CD4-positive, alpha-beta T cell (primary cell): ENCODE results near the gene NGFR. TPM values are rescaled to one million over a fixed set of nuclear protein-coding genes. Genes with fewer than 3 reads are reported as not detected.

Experiments
- ATAC-seq: fragments of 200-7000 bp; cut with Tn5 transposase; one replicate; pipeline ENCODE4 v1.10.0; 2022; ENCODE audit warnings: mild to moderate bottlenecking; ENCODE audit not compliant: poor library complexity
- CTCF ChIA-PET: fragments of 350-600 bp; sonication (Branson Sonifier 250); formaldehyde crosslinking; loops from one replicate; lab custom pipeline; 2021; ENCODE audit warnings: antibody characterized with exemption, inconsistent platforms; lab: Charles Lee
- POLR2A ChIA-PET: fragments of 350-600 bp; sonication (Branson Sonifier 250); formaldehyde crosslinking; loops from one replicate; lab custom pipeline; 2021; ENCODE audit warnings: antibody characterized with exemption, inconsistent platforms; lab: Charles Lee
- DNase-seq, 14 experiments: peaks; one replicate each; pipeline ENCODE4 v3.0.0-alpha.2; 2013 to 2020; ENCODE audit warnings: mixed read lengths in 2 of 14
- H3K27ac ChIP-seq, 2 donors: one replicate each; pipeline versions ENCODE4 v1.5.1 to v1.7.0; 2013; ENCODE audit warnings: low read length in 2 of 2, low read depth in 1 of 2, mild to moderate bottlenecking in 1 of 2
- H3K27me3 ChIP-seq, 2 experiments: 1 replicate in 1 of 2; 2 replicates in 1 of 2; pipeline versions ENCODE4 v1.6.1 to v1.7.0; 2013; ENCODE audit warnings: low read length in 2 of 2, control low read depth in 1 of 2, mild to moderate bottlenecking in 1 of 2, moderate library complexity in 1 of 2; ENCODE audit not compliant: insufficient read depth in 2 of 2, control insufficient read depth in 1 of 2
- H3K36me3 ChIP-seq: one replicate; pipeline ENCODE4 v1.6.1; 2013; ENCODE audit warnings: low read length, control low read depth; ENCODE audit not compliant: insufficient read depth
- H3K4me1 ChIP-seq: one replicate; pipeline ENCODE4 v1.6.1; 2013; ENCODE audit warnings: low read length, control low read depth; ENCODE audit not compliant: insufficient read depth
- H3K4me3 ChIP-seq: one replicate; pipeline ENCODE4 v1.5.1; 2013; ENCODE audit warnings: mild to moderate bottlenecking, low read length, moderate library complexity
- H3K9me3 ChIP-seq, 2 experiments: 1 replicate in 1 of 2; 2 replicates in 1 of 2; pipeline versions ENCODE4 v1.6.1 to v1.7.0; 2013; ENCODE audit warnings: low read length in 2 of 2, mild to moderate bottlenecking in 2 of 2, control low read depth in 1 of 2, moderate library complexity in 1 of 2; ENCODE audit not compliant: control insufficient read depth in 1 of 2, insufficient read depth in 1 of 2
- H3K27ac Mint-ChIP-seq: one replicate; pipeline ENCODE4 v1.8.0; 2020; ENCODE audit warnings: mixed read lengths
- H3K27me3 Mint-ChIP-seq: one replicate; pipeline ENCODE4 v1.8.0; 2021; ENCODE audit warnings: mixed read lengths
- H3K36me3 Mint-ChIP-seq: one replicate; pipeline ENCODE4 v1.8.0; 2021; ENCODE audit warnings: low read depth, mixed read lengths
- H3K4me1 Mint-ChIP-seq: one replicate; pipeline ENCODE4 v1.8.0; 2021; ENCODE audit warnings: low read depth, mixed read lengths
- H3K4me3 Mint-ChIP-seq: one replicate; pipeline ENCODE4 v1.8.0; 2020; ENCODE audit warnings: mild to moderate bottlenecking, mixed read lengths
- H3K9me3 Mint-ChIP-seq: one replicate; pipeline ENCODE4 v1.8.0; 2020; ENCODE audit warnings: mixed read lengths
- CTCF ChIP-seq: fragments of 200-600 bp; IDR thresholded peaks from one replicate; pipeline ENCODE4 v1.8.0; 2022; ENCODE audit warnings: antibody characterized with exemption, mild to moderate bottlenecking
- intact Hi-C, 2 experiments: fragments of 100-400 bp; cut with DNase I in 1 of 2; cut with micrococcal nuclease in 1 of 2; formaldehyde crosslinking; loops; one replicate each; pipeline versions ENCODE4 v1.15.1 to v1.9.0; 2023 to 2025; cut with DNase I, micrococcal nuclease
- total RNA-seq, 174 experiments: library from RNA in 2 of 174; stranded (reverse) in 2 of 174; gene quantifications; one replicate each; pipeline ENCODE4 v1.2.3 and lab custom pipeline; 2021 to 2026

NGFR gene
- total RNA-seq, 2 experiments from 2014 or later, result 0.11 to 0.22 TPM

- Histone ChIP-seq H3K9me3 (no peaks in the 10 kb centered on the region), H3K36me3 (no peaks in the 10 kb centered on the region), H3K27ac (no peak overlapping the region), H3K4me1 (peaks cover 3% of the 10 kb centered on the region), H3K4me3 (no peak overlapping the region), H3K27me3 (no peaks in the 10 kb centered on the region)
- Mint-ChIP-seq H3K9me3 (no peaks in the 10 kb centered on the region), H3K36me3 (no peaks in the 10 kb centered on the region), H3K27me3 (peaks cover 8% of the 10 kb centered on the region), H3K4me1 (no peaks in the 10 kb centered on the region), H3K27ac (no peak overlapping the region), H3K4me3 (no peak overlapping the region)
- CTCF ChIA-PET, result no interaction called here
- ATAC-seq, result no peak
- intact Hi-C loops, result no loop called here
- DNase-seq, result peak in 2 of 14 experiments; percentile 19 to 32
- POLR2A ChIA-PET, result no interaction called here
- TF ChIP-seq CTCF, result no peak
Measured at GRCh38 chr17:49515196-49515770, 20.2 kb downstream of the NGFR start.

GRCh38 chr17:49516180-49516579 is 21.1 kb downstream of the NGFR start:
- POLR2A ChIA-PET, result no interaction called here
- Mint-ChIP-seq H3K4me1 (no peaks in the 10 kb centered on the region), H3K9me3 (no peaks in the 10 kb centered on the region), H3K27ac (no peak overlapping the region), H3K36me3 (no peaks in the 10 kb centered on the region), H3K4me3 (no peak overlapping the region), H3K27me3 (peaks cover 4% of the 10 kb centered on the region)
- intact Hi-C loops, result no loop called here
- no peak for ATAC-seq
- DNase-seq, result no peak
- no peak overlapping the region for H3K27ac ChIP-seq
- no peak overlapping the region for H3K4me3 ChIP-seq
- H3K9me3 ChIP-seq, result no peaks in the 10 kb centered on the region
- H3K27me3 ChIP-seq, result no peaks in the 10 kb centered on the region
- CTCF ChIA-PET, result no interaction called here
- H3K4me1 ChIP-seq, result peaks cover 3% of the 10 kb centered on the region
- no peaks in the 10 kb centered on the region for H3K36me3 ChIP-seq
- TF ChIP-seq CTCF, result no peak

- DNase-seq (no peak), ATAC-seq (no peak)
- Histone ChIP-seq H3K36me3 (no peaks in the 10 kb centered on the region), H3K4me1 (peaks cover 7% of the 10 kb centered on the region), H3K4me3 (no peak overlapping the region), H3K27ac (no peak overlapping the region), H3K27me3 (no peaks in the 10 kb centered on the region), H3K9me3 (no peaks in the 10 kb centered on the region)
- Mint-ChIP-seq H3K4me1 (peaks cover 9% of the 10 kb centered on the region), H3K27ac (no peak overlapping the region), H3K27me3 (no peaks in the 10 kb centered on the region), H3K9me3 (no peaks in the 10 kb centered on the region), H3K36me3 (no peaks in the 10 kb centered on the region), H3K4me3 (no peak overlapping the region)
- intact Hi-C loops, result no loop called here
- ChIA-PET CTCF (no interaction called here), POLR2A (no interaction called here)
- TF ChIP-seq CTCF, result no peak
Measured at GRCh38 chr17:49518346-49519078, 23.4 kb downstream of the NGFR start.
